HTR-8/SVneo (cell line): ENCODE measurements around the gene NLRP1.

Experiments
- DNase-seq: peaks from one replicate; pipeline ENCODE4 v3.0.0; 2011; ENCODE audit warnings: low spot score, mixed read lengths; ENCODE audit not compliant: insufficient read length
- FAIRE-seq: peaks from 2 replicates; lab custom pipeline; 2011; peaks lifted over from hg19 to GRCh38; lab: Jason Lieb, UNC

The NLRP1 gene

GRCh38 chr17:5526821-5527598, 57.3 kb downstream of the NLRP1 start:
- DNase-seq (peak; percentile 99), FAIRE-seq (peak; percentile 97)

DNA sequence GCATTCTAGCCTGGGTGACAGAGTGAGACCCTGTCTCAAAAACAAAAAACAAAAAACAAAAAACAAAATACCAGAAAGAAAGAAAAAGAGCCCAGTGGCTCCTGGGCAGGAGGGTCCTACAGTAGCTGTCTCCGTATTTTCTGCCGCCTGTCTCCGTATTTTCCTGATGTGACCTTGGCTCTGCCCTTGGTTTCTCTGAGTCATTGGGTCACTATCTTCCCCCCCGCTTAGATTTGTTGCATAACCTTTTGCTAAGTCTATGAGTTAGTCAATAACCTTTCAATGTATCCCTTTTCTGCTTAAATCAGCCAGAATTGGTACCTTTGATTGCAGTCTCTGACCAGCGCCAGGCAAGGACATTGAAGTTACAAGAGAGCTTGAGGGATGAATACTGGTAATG, 61.1 kb downstream of the NLRP1 start:
- FAIRE-seq (no peak), DNase-seq (no peak)

- DNase-seq: no peak
- no peak for FAIRE-seq
These were observed 61.8 kb downstream of the NLRP1 start for GRCh38 chr17:5522476-5522875.

- peak; percentile 95 for FAIRE-seq
- DNase-seq: peak; percentile 93
These were observed 68.1 kb downstream of the NLRP1 start for GRCh38 chr17:5516060-5516792.

- DNase-seq: no peak
- FAIRE-seq: peak; percentile 62
These were observed 69.3 kb downstream of the NLRP1 start for GRCh38 chr17:5514976-5515375.

DNA sequence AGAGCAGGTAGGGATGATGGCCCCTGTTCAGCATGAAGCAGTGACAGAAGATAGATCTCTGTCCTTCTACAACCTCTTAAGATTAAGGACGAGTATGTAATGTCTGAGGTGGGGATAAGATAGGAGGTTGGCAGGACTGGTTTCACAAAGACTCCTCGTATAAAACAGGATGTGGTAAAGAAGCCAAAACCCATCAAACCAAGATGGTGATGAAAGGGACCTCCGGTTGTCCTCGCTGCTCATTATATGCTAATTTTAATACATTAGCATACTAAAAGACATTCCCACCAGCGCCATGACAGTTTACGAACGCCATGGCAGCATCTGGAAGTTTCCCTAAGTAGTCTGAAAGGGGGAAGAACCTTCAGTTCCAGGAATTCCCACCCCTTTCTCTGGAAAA, 70.7 kb downstream of the NLRP1 start:
- no peak for DNase-seq
- no peak for FAIRE-seq

GRCh38 chr17:5511401-5512225, 72.7 kb downstream of the NLRP1 start:
- no peak for DNase-seq
- FAIRE-seq: no peak

- DNase-seq (no peak), FAIRE-seq (no peak)
These were observed 73.5 kb downstream of the NLRP1 start for GRCh38 chr17:5510771-5511170.

DNA sequence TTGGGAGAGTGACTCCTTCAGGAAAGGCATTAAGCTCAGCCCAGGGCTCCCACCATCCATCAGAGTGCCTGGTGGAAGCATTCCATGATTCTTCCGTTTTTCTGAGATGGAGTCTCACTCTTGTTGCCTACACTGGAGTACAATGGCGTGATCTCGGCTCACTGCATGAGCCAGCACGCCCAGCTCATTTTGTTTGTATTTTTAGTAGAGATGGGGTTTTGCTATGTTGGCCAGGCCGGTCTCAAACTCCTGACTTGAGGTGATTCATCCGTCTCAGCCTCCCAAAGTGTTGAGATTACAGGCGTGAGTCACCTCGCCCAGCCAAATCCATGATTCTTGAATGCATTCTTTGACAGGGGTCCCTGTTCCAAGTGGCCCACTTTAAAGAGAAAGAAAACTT, 74.8 kb downstream of the NLRP1 start:
- FAIRE-seq (no peak), DNase-seq (no peak)

GRCh38 chr17:5508810-5509209, 75.5 kb downstream of the NLRP1 start:
- no peak for FAIRE-seq
- no peak for DNase-seq

- no peak for DNase-seq
- no peak for FAIRE-seq
These were observed 78.0 kb downstream of the NLRP1 start for GRCh38 chr17:5506307-5506706.

GRCh38 chr17:5502552-5502951, 81.8 kb downstream of the NLRP1 start:
- peak; percentile 58 for FAIRE-seq

GRCh38 chr17:5501685-5502084, 82.6 kb downstream of the NLRP1 start:
- DNase-seq (no peak), FAIRE-seq (no peak)

More at GRCh38 chr17:5502552-5502951, 81.8 kb downstream of the NLRP1 start:
- DNase-seq: no peak

DNA sequence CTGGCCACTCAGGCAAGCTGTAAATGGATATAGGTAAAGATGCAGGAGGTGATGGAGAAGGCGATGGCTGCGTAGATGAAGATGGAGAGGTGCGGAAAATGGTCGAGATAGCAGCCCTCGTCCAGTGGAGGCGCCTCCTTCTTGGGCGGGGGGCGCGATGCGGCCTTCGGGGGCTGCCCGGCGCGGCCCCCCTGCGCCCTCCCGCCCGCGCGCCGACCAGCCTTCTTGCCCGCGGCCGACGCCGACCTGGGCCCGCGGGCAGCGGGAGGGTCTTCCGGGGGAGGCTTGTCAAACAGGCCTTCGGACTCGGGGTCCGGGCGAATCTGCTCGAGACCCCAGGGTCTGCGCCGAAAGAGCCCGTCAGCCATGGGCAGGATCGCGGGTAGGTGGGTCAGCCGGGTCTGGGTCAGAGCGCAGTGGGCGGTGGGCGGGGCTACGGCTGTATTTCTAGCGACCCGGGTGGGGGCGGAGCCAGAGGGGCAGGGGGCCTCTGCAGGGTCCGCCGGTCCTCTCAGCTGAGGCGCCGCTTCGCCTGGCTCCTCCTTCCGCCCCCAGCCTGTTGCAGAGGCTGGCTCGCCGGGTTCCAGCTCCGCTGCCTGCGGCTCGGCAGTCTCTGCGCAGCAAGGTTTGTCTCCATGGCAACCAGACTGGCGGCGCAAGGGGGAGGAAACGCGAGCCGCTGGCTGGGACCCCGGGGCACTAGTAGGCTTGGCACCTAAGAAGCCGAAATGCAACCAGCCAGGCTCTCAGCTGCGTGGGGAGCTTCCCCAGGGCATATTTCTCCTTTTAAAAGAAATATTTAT, 83.5 kb downstream of the NLRP1 start:
- peak; percentile 91 for FAIRE-seq

DNA sequence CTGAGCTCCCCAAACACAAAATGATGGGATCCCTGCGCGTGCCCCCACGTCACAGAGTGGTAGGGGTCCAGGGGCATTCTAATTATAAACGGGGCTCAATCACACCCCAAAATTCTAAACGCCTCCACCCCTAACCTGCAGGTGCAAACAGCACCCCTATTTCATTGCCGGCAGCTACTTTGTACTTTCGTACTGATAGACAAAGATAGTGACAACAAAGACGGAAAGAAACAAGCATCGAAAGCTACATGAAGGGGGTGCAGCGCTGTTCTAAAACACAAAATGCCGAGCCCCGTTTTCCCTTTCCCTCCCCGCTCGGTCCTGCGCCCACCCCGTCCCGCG, 84.1 kb downstream of the NLRP1 start:
- DNase-seq: no peak
- peak; percentile 16 for FAIRE-seq

More for the DNA sequence above, 83.5 kb downstream of the NLRP1 start:
- DNase-seq: peak; percentile 96

- no peak for FAIRE-seq
- peak; percentile 35 for DNase-seq
These were observed 84.7 kb downstream of the NLRP1 start for GRCh38 chr17:5499476-5500231.

GRCh38 chr17:5492970-5493369, 91.3 kb downstream of the NLRP1 start:
- no peak for DNase-seq
- FAIRE-seq: no peak

DNA sequence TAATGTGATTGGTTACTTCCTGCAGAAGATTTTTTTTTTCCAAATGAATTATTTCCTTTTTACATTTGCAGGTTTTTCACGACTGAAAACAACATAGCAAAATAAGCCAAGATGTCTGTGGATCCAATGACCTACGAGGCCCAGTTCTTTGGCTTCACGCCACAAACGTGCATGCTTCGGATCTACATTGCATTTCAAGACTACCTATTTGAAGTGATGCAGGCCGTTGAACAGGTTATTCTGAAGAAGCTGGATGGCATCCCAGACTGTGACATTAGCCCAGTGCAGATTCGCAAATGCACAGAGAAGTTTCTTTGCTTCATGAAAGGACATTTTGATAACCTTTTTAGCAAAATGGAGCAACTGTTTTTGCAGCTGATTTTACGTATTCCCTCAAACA, 95.6 kb downstream of the NLRP1 start:
- no peak for DNase-seq
- FAIRE-seq: no peak
